Measurements from ENCODE around the gene ZCCHC24. TPM values are rescaled to one million over a fixed set of nuclear protein-coding genes. Genes with fewer than 3 reads are reported as not detected.
A peak's percentile ranks its signal among the peaks of the same experiment; 100 is the strongest.
"Not testable (repeated sequence)": the region's sequence is repeated elsewhere in the genome, so short reads cannot be mapped to it uniquely, and the experiment has no call there.

ZCCHC24 gene
- total RNA-seq, 4 donors from 2014 or later = 15.6 to 41.1 (median 22.5) TPM

- Histone ChIP-seq H3K27ac (peak overlapping the region in 1 of 4 donors; percentile 3), H3K4me1 (peaks cover 0 to 10% (median 5%) of the 10 kb centered on the region in 4 donors), H3K4me3 (no peak overlapping the region), H3K27me3 (no peaks in the 10 kb centered on the region), H3K9me3 (no peaks in the 10 kb centered on the region), H3K36me3 (no peaks in the 10 kb centered on the region)
- 86 to 89% methylated on average over 4 to 5 of the region's 5 CpGs for WGBS, 2 donors (ENCODE audit: low coverage in 1 of 2)
- no peak for DNase-seq
- intact Hi-C loops (cut with DNase I; ENCODE audit: low total_unique reads) (no loop called here), in situ Hi-C loops (cut with MboI; ENCODE audit: low pct_ligation_motif_present in 1 of 4, low pct_unique_long_range_greater_than_20kb in 1 of 4, low sequenced_read_pairs in 3 of 4) (no loop called here)
- TF ChIP-seq POLR2A (IDR thresholded peaks at IDR 0.05) = no peak
- no peak for TF ChIP-seq EP300 (IDR thresholded peaks at IDR 0.05; ENCODE audit: low read depth)
- TF ChIP-seq CTCF (IDR thresholded peaks at IDR 0.05) = no peak
- no peak for TF ChIP-seq POLR2AphosphoS5 (IDR thresholded peaks at IDR 0.05)
Measured at GRCh38 chr10:79342295-79342761, 103.1 kb downstream of the ZCCHC24 start.

GRCh38 chr10:79340646-79341244, 104.7 kb downstream of the ZCCHC24 start:
- Histone ChIP-seq H3K36me3 (no peaks in the 10 kb centered on the region), H3K9me3 (no peaks in the 10 kb centered on the region), H3K27me3 (no peaks in the 10 kb centered on the region), H3K27ac (no peak overlapping the region), H3K4me3 (no peak overlapping the region), H3K4me1 (peaks cover 0 to 10% (median 0%) of the 10 kb centered on the region in 4 donors)
- in situ Hi-C loops (cut with MboI; ENCODE audit: low pct_ligation_motif_present in 1 of 4, low pct_unique_long_range_greater_than_20kb in 1 of 4, low sequenced_read_pairs in 3 of 4) = no loop called here
- TF ChIP-seq EP300 (IDR thresholded peaks at IDR 0.05; ENCODE audit: low read depth) (no peak), CTCF (IDR thresholded peaks at IDR 0.05) (no peak), POLR2A (IDR thresholded peaks at IDR 0.05) (no peak), POLR2AphosphoS5 (IDR thresholded peaks at IDR 0.05) (no peak)
- 94% methylated on average over 5 of the region's 5 CpGs; no CpG with 5 or more reads in 1 of the 2 donors for WGBS, 2 donors (ENCODE audit: low coverage in 1 of 2)
- DNase-seq = no peak
- intact Hi-C loops (cut with DNase I; ENCODE audit: low total_unique reads) = no loop called here

GRCh38 chr10:79339266-79339665, 106.2 kb downstream of the ZCCHC24 start:
- no peak overlapping the region for H3K4me3 ChIP-seq
- TF ChIP-seq EP300 (IDR thresholded peaks at IDR 0.05; ENCODE audit: low read depth) (no peak), POLR2A (IDR thresholded peaks at IDR 0.05) (no peak), CTCF (IDR thresholded peaks at IDR 0.05) (no peak), POLR2AphosphoS5 (IDR thresholded peaks at IDR 0.05) (no peak)
- no peak for DNase-seq
- in situ Hi-C loops (cut with MboI; ENCODE audit: low pct_ligation_motif_present in 1 of 4, low pct_unique_long_range_greater_than_20kb in 1 of 4, low sequenced_read_pairs in 3 of 4) (no loop called here), intact Hi-C loops (cut with DNase I; ENCODE audit: low total_unique reads) (no loop called here)
- H3K4me1 ChIP-seq = peaks cover 0 to 10% (median 0%) of the 10 kb centered on the region in 4 donors
- H3K27ac ChIP-seq = no peak overlapping the region
- no peaks in the 10 kb centered on the region for H3K27me3 ChIP-seq
- H3K36me3 ChIP-seq = no peaks in the 10 kb centered on the region
- H3K9me3 ChIP-seq = no peaks in the 10 kb centered on the region
- WGBS, 2 donors (ENCODE audit: low coverage in 1 of 2) = 87 to 92% methylated on average over 2 to 3 of the region's 3 CpGs

GRCh38 chr10:79337783-79338469, 107.5 kb downstream of the ZCCHC24 start:
- WGBS, 2 donors (ENCODE audit: low coverage in 1 of 2) = 99% methylated on average over 7 of the region's 11 CpGs; no CpG with 5 or more reads in 1 of the 2 donors
- intact Hi-C loops (cut with DNase I; ENCODE audit: low total_unique reads); in situ Hi-C loops (cut with MboI; ENCODE audit: low pct_ligation_motif_present in 1 of 4, low pct_unique_long_range_greater_than_20kb in 1 of 4, low sequenced_read_pairs in 3 of 4): not testable (repeated sequence)

More at GRCh38 chr10:79337783-79338469, 107.5 kb downstream of the ZCCHC24 start:
- DNase-seq, H3K4me3 ChIP-seq, H3K9me3 ChIP-seq, H3K36me3 ChIP-seq, H3K27me3 ChIP-seq, H3K27ac ChIP-seq: not testable (repeated sequence)
- H3K4me1 ChIP-seq = peaks cover 0 to 10% (median 0%) of the 10 kb centered on the region in 4 donors
